K562 (cell line): ENCODE measurements around the gene TPM4. TPM values are rescaled to one million over a fixed set of nuclear protein-coding genes. Genes with fewer than 3 reads are reported as not detected.

Experiments used
- CC2D1A ChIP-seq: fragments of 450-650 bp; IDR thresholded peaks from 2 replicates; pipeline ENCODE4 v1.6.1; 2017; ENCODE audit warnings: mild to moderate bottlenecking
- FOXO4 ChIP-seq: fragments of 450-650 bp; formaldehyde crosslinking; IDR thresholded peaks from 2 replicates; pipeline ENCODE4 v1.4.0; 2020; ENCODE audit warnings: mild to moderate bottlenecking, moderate library complexity
- KLF16 ChIP-seq: IDR thresholded peaks from 2 replicates; pipeline ENCODE4 v1.6.1; 2016; ENCODE audit warnings: antibody characterized with exemption
- MBD2 ChIP-seq: sonication (generic); IDR thresholded peaks from 2 replicates; pipeline ENCODE4 v1.6.1; 2016; ENCODE audit warnings: low read depth, borderline replicate concordance
- NFXL1 ChIP-seq: fragments of 450-650 bp; formaldehyde crosslinking; IDR thresholded peaks from 2 replicates; pipeline ENCODE4 v1.4.0; 2021; ENCODE audit warnings: mild to moderate bottlenecking
- SAFB ChIP-seq: fragments of 200-400 bp; formaldehyde crosslinking; IDR thresholded peaks from 2 replicates; pipeline ENCODE4 v1.6.1; 2017; ENCODE audit warnings: low read depth, low read length, borderline replicate concordance
- USF2 ChIP-seq: sonication (generic); formaldehyde crosslinking; IDR thresholded peaks from 2 replicates; pipeline ENCODE4 v1.5.0; 2020; ENCODE audit warnings: missing genetic modification reagents
- XRCC5 ChIP-seq: fragments of 200-400 bp; formaldehyde crosslinking; IDR thresholded peaks from 2 replicates; pipeline ENCODE4 v1.6.1; 2017; ENCODE audit warnings: low read depth, mild to moderate bottlenecking, low read length
- ZBTB17 ChIP-seq: fragments of 450-650 bp; formaldehyde crosslinking; IDR thresholded peaks from 2 replicates; pipeline ENCODE4 v1.4.0; 2020; ENCODE audit warnings: mild to moderate bottlenecking
- ZNF134 ChIP-seq: fragments of 250-450 bp; sonication (Bioruptor Pico); conservative IDR thresholded peaks from 2 replicates; pipeline ENCODE4 v1.4.0; 2020
- ZNF212 ChIP-seq: fragments of 450-650 bp; formaldehyde crosslinking; IDR thresholded peaks from 2 replicates; pipeline ENCODE4 v1.4.0; 2020; ENCODE audit warnings: mild to moderate bottlenecking
- ZNF398 ChIP-seq: fragments of 250-450 bp; sonication (Bioruptor Pico); IDR thresholded peaks from 2 replicates; pipeline ENCODE4 v1.8.0; 2021; ENCODE audit warnings: moderate library complexity, mild to moderate bottlenecking, inconsistent platforms
- ZNF408 ChIP-seq: fragments of 250-450 bp; sonication (Bioruptor Pico); IDR thresholded peaks from 2 replicates; pipeline ENCODE4 v1.4.0; 2020; ENCODE audit warnings: low read depth, mild to moderate bottlenecking, moderate library complexity
- ZNF584 ChIP-seq: fragments of 200-800 bp; sonication (Bioruptor generic); IDR thresholded peaks from 2 replicates; pipeline ENCODE4 v1.6.1; 2016; ENCODE audit warnings: low read depth, mild to moderate bottlenecking, missing genetic modification characterization, missing compliant biosample characterization
- ZSCAN32 ChIP-seq: fragments of 450-650 bp; formaldehyde crosslinking; IDR thresholded peaks from 2 replicates; pipeline ENCODE4 v1.4.0; 2020; ENCODE audit warnings: mild to moderate bottlenecking, moderate library complexity
- polyA plus RNA-seq, 8 experiments: library from polyadenylated mRNA; depleted of rRNA in 4 of 8; stranded (reverse) in 5 of 8; unstranded in 3 of 8; fragments of >200 nt; fragmentation: Nextera tagmentation in 2 of 8; fragmentation: Illumina TruSeq in 1 of 8; extraction: Ambion mirVana in 2 of 8; extraction: Trizol in 1 of 8; gene quantifications; 2 replicates each; pipeline versions ENCODE4 v1.2.1 to v1.2.3, GENCODE V29; 2011 to 2014; ENCODE audit warnings: inconsistent platforms in 1 of 8, missing spikeins in 1 of 8
- total RNA-seq, 7 experiments: library from RNA; depleted of rRNA in 6 of 7; stranded (reverse); fragments of >200 nt in 6 of 7; fragmentation: Illumina TruSeq in 2 of 7; extraction: Trizol in 2 of 7; gene quantifications; 2 replicates each; pipeline versions ENCODE4 v1.2.1 to v1.2.3, GENCODE V29; 2011 to 2021; ENCODE audit warnings: low replicate concordance in 1 of 7
- TF ChIP-seq, protein P1 (sequence below): sonication (generic); formaldehyde crosslinking; IDR thresholded peaks from 2 replicates; pipeline ENCODE4 v1.8.0; 2022; ENCODE audit warnings: mild to moderate bottlenecking, missing genetic modification reagents
- TF ChIP-seq, protein P2 (sequence below): fragments of 250-450 bp; sonication (Bioruptor Pico); IDR thresholded peaks from 2 replicates; pipeline ENCODE4 v1.5.1; 2021; ENCODE audit warnings: mild to moderate bottlenecking

TPM4 gene
- total and polyA plus RNA-seq, 9 of the 15 experiments (the other 6 are each of a cell fraction or from before 2014, with no cell fraction given): 28.1 to 111 (median 77.4) TPM

DNA sequence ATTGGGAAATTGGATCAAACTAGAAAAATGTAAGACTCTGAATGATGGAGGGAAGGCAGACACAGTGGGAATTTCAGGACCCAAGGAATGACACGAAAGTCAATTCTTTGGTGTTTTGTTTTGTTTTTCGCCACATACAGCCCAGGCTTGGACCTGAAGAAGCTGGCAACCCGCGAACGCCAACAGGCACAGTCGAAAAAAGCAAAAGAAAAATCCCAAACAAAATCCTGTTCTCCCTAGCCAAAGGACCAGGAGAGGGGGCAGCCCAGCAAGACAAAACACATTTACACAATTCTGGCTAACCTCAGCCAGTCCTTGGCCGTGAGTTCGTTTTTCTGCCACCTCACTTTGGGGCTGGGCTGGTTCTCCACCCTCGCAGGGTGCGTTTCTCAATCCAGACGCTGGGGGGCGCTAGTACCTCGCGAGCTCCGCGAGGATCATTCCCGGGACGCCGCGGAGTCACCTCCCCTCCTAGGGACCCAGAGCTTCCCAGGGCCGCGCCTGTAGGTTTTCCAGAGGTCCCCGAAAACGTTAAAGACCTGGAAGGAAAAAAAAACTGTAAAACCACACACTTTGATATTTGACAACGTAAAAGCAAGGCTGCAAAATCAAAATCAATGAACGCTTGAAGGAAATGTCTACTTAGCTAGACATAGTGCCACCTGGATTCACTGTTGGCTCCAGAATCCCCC, 34.9 kb upstream of the TPM4 start (continued):
- TF ChIP-seq, protein P1, sequence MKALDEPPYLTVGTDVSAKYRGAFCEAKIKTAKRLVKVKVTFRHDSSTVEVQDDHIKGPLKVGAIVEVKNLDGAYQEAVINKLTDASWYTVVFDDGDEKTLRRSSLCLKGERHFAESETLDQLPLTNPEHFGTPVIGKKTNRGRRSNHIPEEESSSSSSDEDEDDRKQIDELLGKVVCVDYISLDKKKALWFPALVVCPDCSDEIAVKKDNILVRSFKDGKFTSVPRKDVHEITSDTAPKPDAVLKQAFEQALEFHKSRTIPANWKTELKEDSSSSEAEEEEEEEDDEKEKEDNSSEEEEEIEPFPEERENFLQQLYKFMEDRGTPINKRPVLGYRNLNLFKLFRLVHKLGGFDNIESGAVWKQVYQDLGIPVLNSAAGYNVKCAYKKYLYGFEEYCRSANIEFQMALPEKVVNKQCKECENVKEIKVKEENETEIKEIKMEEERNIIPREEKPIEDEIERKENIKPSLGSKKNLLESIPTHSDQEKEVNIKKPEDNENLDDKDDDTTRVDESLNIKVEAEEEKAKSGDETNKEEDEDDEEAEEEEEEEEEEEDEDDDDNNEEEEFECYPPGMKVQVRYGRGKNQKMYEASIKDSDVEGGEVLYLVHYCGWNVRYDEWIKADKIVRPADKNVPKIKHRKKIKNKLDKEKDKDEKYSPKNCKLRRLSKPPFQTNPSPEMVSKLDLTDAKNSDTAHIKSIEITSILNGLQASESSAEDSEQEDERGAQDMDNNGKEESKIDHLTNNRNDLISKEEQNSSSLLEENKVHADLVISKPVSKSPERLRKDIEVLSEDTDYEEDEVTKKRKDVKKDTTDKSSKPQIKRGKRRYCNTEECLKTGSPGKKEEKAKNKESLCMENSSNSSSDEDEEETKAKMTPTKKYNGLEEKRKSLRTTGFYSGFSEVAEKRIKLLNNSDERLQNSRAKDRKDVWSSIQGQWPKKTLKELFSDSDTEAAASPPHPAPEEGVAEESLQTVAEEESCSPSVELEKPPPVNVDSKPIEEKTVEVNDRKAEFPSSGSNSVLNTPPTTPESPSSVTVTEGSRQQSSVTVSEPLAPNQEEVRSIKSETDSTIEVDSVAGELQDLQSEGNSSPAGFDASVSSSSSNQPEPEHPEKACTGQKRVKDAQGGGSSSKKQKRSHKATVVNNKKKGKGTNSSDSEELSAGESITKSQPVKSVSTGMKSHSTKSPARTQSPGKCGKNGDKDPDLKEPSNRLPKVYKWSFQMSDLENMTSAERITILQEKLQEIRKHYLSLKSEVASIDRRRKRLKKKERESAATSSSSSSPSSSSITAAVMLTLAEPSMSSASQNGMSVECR (CRISPR knock-in tag): no peak
- no peak for TF ChIP-seq ZNF584 (CRISPR knock-in tag)
- no peak for TF ChIP-seq ZNF408 (CRISPR knock-in tag)
- no peak for TF ChIP-seq USF2
- TF ChIP-seq ZBTB17 (CRISPR knock-in tag): no peak
- TF ChIP-seq SAFB: no peak
- no peak for TF ChIP-seq NFXL1 (CRISPR knock-in tag)
- TF ChIP-seq FOXO4 (CRISPR knock-in tag): no peak
- peak; percentile 74; the same call in 1 of the 2 replicates for TF ChIP-seq CC2D1A
- 0 out of 2 replicates have a peak, but pooled peaks have one; percentile 43 for TF ChIP-seq KLF16
- TF ChIP-seq ZNF398: no peak
- TF ChIP-seq ZNF134 (CRISPR knock-in tag): no peak
- TF ChIP-seq ZNF212 (CRISPR knock-in tag): no peak
- TF ChIP-seq, protein P2, sequence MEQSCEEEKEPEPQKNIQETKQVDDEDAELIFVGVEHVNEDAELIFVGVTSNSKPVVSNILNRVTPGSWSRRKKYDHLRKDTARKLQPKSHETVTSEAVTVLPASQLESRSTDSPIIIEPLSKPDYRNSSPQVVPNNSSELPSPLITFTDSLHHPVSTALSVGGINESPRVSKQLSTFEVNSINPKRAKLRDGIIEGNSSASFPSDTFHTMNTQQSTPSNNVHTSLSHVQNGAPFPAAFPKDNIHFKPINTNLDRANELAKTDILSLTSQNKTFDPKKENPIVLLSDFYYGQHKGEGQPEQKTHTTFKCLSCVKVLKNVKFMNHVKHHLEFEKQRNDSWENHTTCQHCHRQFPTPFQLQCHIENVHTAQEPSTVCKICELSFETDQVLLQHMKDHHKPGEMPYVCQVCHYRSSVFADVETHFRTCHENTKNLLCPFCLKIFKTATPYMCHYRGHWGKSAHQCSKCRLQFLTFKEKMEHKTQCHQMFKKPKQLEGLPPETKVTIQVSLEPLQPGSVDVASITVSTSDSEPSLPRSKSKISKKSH (CRISPR knock-in tag): no peak
- no peak for TF ChIP-seq ZSCAN32
- TF ChIP-seq XRCC5: peak; percentile 51; the same call in 1 of the 2 replicates
- TF ChIP-seq MBD2: no peak
